ENCODE measurements around the gene COLGALT1.
"Not testable (repeated sequence)": the region's sequence is repeated elsewhere in the genome, so short reads cannot be mapped to it uniquely, and the experiment has no call there.

The COLGALT1 gene

DNA sequence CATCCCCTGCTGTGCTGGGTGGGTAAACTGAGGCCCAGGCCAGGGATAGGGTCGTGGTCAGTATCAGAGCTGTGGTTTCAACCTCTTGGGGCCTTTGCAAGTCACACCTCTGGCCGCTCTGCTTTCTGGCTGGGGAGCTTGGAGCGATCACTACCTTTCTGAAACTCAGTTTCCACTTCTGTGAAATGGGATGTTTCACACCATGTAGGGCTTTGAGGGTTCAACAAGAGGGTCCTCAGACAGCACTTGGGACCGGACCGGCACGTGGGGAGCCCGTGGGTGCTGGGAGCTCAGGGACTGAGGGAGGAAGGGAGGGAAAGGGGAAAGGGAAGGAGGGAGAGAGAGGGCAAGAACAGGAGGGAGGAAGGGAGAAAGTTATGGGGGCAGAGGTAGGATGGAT is 22.9 kb upstream of the COLGALT1 start:
- no peak for DNase-seq (ENCODE audit: low read depth)

- DNase-seq (ENCODE audit: low read depth), result no peak
Observed at GRCh38 chr19:17534767-17535166, 20.7 kb upstream of the COLGALT1 start.

DNA sequence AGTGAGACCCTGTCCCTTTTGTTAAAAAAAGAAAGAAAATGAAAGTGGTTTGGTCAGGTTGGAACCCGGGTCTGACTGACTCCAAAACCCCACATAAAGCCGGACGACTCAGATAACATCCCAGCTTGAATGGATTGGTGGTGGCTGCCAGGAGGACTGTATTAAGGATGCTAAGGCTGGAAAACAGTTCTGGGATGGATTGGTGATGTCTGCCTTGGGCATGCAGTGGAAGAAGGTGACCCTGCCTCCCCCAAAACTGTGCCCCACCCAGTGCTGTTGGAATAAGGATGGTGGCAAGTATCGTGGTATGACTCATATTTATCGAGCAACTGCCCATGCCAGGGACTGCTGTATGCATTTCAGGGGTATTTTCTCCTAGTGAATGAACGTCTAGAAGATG is 18.5 kb upstream of the COLGALT1 start:
- DNase-seq (ENCODE audit: low read depth), result no peak

DNA sequence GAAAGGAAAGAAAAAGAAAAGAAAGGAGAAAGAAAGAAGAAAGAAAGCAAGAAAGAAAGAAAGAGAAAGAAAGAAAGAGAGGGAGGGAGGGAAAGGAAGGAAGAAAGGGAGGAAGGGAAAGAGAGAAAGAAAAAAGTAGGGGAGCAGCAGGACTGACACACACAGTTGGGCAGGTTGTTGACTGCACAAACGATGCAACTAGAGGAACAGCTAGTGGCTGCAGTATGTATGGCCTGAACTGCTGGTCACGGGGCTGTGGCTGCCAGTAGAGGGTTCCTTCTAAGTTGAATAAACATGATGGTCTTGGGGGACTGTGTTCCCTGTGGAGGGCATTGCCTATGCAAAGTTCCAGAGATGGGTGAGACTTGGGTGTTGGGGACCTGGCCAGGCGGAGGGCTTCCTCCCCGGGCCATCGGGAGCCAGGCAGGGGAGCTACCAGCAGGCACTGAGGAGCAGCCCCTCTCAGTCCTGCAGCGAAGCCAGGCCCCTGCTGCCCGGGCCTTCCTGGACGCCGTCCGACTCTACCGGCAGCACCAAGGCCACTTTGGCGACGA is 16.7 kb upstream of the COLGALT1 start:
- no peak for DNase-seq (ENCODE audit: low read depth)

GRCh38 chr19:17539238-17540117 is 16.0 kb upstream of the COLGALT1 start:
- DNase-seq (ENCODE audit: low read depth), result peak; percentile 95

- DNase-seq (ENCODE audit: low read depth), result no peak
Observed at GRCh38 chr19:17540174-17540573, 15.3 kb upstream of the COLGALT1 start.

GRCh38 chr19:17541184-17541759 is 14.2 kb upstream of the COLGALT1 start:
- DNase-seq (ENCODE audit: low read depth), result no peak

DNA sequence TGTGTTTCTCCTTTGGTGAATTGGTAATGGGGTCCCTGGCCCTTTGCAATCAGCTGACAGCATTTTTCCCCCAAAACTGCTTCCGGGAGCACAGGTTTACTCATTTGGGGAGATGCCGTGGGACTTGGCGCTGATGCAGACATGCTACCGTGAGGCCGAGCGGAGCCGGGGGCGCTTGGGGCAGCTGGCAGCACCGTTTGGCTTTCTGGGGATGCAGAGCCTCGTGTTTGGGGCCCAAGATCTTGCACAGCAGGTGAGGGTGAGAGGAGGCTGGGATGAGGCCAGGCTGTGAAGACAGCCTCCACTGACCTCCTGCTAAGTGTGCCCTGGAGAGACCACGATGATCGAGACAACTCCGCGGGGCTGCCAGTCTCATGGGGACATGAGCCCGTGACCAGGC is 13.4 kb upstream of the COLGALT1 start:
- DNase-seq (ENCODE audit: low read depth), result no peak

- DNase-seq (ENCODE audit: low read depth), result no peak
Observed at GRCh38 chr19:17542793-17543582, 12.5 kb upstream of the COLGALT1 start.

DNA sequence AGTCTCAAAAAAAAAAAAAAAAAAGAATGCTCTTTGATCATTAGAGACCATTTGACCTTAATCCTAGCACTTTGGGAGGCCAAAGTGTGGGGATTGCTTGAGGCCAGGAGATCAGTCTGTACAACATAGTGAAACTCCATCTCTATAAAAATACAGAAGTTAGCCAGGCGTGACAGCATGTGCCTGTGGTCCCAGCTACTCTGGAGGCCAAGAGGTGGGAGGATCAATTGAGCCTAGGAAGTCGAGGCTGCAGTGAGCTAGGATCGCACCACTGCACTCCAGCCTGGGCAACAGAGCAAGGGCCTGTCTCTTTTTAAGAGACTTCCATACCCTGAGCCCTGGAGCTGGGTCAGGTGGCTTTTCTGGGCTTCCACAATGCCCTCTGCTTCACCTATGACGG is 11.5 kb upstream of the COLGALT1 start:
- no peak for DNase-seq (ENCODE audit: low read depth)

DNA sequence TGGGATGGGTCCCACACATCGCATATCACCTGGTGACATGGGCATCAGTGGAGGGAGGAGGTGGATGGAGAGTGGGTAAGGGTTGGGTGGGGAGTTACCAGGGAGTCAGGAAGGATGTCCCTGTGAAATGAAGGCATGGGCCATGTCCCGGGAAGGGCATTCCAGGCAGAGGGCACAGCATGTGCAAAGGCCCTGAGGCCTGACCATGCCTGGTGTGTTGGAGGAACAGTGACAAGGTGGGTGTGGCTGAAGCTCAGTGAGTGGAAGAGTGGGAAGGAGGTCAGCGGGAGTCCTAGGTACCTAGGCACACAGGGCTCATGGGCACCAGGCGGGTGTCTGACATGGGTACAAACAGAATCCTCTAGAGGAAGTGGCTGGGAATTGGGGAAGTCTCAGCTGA is 11.0 kb upstream of the COLGALT1 start:
- no peak for DNase-seq (ENCODE audit: low read depth)

DNA sequence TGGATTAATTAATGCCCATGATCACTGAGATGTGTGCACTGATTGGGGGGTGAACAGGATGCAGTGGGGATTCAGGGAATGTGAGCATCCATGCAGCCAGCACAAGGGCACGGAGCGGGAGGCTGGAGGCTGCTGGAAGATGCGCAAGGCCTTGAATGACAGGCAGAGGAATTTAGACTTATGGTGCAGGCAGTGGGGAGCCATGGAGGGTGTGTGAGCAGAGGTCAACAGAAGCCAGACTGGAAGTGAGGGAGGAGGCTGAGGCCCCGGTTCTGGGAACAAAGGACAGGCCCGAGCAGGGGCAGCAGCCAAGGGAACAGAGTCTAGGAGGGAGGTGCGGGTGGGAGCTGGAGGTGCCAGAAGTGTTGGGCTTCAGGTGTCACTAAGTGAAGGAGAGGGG is 7.3 kb upstream of the COLGALT1 start:
- DNase-seq (ENCODE audit: low read depth), result no peak

GRCh38 chr19:17549085-17549740 is 6.2 kb upstream of the COLGALT1 start:
- no peak for DNase-seq (ENCODE audit: low read depth)

- no peak for DNase-seq (ENCODE audit: low read depth)
Observed at GRCh38 chr19:17550076-17550667, 5.3 kb upstream of the COLGALT1 start.

DNA sequence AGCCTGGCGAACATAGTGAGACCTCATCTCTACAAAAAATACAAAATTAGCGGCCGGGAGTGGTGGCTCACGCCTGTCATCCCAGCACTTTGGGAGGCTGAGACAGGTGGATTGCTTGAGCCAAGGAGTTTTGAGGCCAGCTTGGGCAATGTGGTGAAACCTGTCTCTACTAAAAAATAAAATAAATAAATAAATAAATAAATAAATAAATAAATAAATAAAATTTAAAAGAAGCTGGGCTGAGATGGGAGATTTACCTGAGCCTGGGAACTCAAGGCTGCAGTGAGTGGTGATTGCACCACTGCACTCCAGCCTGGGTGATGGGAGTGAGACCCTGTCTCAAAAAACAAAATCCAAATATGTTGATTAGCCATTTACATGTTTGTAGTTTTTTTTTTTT is 2.7 kb upstream of the COLGALT1 start:
- DNase-seq (ENCODE audit: low read depth), result not testable (repeated sequence)

DNA sequence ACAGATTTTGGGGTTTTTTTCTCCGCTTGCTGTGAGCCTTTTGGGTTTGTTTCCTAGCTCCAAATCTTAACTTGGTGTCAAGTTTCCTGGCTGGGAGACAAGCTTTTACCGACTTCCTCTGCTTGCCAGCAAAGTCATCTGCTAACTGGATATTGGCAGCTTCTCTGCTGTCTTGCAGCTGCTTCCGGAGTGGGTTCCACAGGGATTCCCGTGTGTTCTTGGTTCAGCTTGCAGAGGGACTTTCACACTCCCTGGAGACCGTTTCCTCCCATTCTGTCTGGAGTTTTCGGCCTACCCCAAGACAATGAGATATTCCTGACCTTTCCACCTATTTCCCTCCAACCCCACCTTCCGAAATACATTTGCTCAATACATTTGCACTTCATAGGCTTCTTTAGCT is 2.2 kb upstream of the COLGALT1 start:
- no peak for DNase-seq (ENCODE audit: low read depth)

- no peak for DNase-seq (ENCODE audit: low read depth)
Observed at GRCh38 chr19:17554968-17555479, 425 bp upstream of the COLGALT1 start.

DNA sequence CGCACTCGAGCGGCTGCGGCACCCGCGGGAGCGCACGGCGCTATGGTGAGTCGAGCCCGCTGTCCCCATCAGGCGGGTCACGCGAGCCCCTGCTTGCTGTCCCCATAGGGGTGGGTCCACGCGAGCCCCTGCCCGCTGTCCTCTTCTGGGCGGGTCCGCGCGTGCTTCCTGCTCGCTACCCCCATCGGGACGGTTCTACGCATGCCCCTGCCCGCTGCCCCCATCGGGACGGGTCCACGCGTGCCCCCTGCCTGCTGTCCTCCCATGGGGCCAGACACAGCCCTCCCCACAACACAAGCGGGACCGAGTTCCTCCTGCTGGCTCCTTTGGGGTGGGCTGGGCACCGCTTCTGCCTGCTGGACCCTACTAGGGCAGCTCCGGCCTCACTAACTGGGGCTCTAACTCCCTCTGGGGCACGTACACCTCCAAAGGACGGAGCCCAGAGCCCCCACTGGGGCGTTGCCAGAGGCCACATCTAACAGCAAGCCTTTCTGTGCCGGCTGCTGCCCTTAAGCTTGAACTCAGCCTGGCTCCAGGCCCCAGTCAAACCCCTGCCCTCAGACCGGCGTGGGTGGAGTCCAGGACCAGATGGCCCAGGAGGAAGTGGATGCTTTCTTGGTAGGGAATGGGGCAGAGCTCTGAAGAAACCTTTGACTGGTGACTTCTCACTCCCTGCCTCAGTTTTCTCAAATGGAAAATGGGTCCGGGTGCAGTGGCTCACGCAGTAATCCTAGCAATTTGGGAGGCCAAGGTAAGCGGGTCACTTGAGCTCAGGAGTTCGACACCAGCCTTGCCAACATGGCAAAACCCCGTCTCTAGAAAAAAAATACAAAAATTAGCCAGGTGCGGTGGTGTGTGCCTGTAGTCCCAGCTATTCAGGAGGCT is 722 bp downstream of the COLGALT1 start:
- peak; percentile 6 for DNase-seq (ENCODE audit: low read depth)

GRCh38 chr19:17556995-17557394 is 1.5 kb downstream of the COLGALT1 start:
- DNase-seq (ENCODE audit: low read depth), result no peak

DNA sequence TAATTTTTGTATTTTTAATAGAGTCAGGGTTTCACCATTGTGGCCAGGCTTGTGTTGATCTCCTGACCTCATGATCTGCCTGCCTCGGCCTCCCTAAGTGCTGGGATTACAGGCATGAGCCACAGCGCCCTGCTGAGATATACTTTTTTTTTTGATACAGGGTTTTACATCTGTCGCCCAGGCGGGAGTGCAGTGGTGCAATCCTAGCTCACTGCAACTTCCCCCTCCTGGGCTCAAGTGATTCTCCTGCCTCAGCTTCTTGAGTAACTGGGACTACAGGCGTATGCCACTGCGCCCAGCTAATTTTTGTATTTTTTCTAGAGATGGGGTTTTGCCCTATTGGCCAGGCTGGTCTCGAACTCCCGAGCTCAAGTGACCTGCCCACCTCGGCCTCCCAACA is 2.0 kb downstream of the COLGALT1 start:
- DNase-seq (ENCODE audit: low read depth), result no peak
